GM19455 (cell line): Measurements from ENCODE around the gene AFAP1.

Experiments used
- ATAC-seq: cut with Tn5 transposase; IDR thresholded peaks from one replicate; pipeline ENCODE4 v1.9.1; 2021; ENCODE audit not compliant: unreplicated experiment

The AFAP1 gene

DNA sequence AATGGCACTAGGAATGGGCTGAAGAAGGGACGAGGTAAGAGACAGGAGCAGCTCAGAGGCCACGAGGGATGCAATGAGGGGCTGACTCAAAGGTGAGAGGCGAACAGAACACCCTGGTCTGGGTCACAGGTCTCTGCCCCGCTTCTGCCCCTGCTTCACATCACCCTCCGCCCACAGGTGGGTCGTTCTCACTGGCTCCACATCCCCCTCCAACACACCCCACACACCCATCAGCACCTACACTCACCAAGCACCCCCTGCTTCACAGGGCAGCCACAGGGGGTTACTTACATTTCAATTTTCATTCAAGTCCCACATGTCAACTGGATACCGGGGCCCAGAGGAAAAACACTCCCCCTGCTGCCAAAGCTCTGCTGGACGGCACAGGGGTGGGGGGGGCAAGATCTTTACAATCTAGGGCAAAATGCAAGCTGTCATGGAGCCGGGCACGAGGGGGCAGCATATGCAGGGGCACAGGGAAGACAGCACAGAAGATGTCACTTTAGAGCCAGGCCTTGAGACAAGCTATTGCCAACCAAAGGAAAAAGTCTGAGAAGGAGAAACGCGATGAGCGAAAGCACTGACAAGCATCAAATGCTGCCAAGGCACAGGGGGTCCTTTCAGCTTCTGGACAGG, 94.0 kb downstream of the AFAP1 start:
- no peak for ATAC-seq

DNA sequence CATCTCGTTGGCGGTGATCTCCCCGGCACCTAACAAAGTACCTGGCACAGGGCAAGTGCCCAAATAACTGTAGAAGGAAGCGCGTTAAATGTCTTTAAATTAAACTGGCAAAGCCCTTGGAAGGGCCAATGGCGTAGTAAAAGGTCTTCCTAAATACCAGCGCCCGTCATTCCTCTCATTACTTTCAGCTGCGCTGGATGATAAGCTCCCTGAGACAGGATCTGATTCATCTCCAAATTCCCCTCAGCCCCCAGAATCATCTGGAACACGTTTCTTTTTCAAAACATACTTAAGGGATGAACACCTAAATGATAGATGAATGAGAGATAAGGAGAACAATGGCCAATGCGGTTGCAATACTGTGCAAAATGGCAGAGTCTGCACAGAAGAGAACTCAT, 95.1 kb downstream of the AFAP1 start:
- ATAC-seq = no peak

DNA sequence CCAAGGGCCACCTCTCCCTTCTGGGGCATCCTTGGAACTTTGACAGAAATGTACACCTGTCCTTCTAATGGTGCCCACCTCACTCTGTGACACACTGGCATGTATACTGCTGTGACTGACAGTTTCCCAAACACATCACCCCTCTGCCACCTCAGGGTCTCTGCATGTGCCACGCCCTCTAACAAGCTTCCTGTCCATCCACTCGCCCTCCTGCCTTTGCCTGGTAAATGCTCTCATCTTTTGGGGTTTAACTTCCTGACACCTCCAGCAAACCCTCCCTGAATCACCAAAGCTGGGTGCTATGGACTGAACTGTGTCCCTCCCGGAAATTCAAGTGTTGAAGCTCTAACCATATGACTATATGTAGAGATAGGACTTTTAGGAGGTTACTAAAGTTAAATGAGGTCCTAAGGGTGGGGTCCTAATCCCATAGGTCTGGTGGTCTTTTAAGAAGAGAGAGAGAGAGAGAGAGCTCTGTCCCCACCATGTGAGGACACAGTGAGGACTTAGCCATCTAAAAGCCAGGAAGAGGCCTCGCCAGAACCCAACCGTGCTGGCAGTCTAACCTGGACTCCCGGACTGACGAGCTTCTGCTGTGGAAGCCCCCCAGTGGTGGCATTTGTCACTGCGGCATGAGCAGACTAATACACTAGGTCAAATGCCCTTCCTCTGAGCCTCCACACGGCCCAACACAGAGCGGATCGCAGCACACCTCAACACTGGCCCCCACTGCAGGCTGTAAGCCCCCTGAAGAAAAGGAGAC, 95.6 kb downstream of the AFAP1 start:
- no peak for ATAC-seq

DNA sequence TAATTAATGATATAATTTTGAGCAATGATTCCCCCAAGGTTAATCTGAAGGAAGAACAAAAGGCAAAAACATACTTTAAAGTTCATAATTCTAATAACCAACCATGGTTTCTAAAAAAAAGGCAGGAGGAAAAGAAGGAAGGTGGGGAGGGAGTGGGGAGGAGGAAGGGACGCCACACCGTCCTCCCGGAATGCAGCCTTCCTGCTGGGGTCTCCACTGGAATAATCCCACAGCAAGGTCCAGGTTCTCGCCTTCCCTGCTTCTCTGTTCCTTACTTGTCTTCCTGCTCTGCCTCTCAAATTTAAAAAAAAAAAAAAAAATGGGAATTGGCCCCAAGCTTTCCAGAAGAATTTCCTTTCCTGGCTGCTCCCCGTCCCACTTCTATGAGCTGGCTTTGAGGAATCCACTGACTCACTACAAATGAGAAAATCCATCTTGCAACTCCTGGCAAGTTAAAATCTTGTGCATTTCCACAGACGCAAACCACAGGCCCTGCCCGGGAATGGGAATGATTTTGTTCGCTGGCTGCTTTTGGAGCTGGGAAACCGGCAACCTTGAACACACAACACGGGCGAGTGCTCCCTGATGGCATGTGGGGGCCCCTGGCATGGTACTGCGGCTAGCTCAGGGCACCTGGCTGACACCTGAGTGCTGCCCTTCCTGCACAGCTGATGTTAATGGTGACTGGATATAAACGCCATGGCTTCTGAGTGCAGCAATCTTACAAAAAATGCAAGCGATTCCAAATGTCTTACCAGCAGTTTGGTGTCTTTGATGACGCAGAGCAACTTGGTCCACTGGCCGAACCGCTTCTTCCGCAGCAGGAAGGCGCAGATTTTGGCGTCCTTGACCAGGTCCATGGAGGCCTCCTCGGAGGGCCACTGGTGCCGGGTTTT, 97.0 kb downstream of the AFAP1 start:
- no peak for ATAC-seq

DNA sequence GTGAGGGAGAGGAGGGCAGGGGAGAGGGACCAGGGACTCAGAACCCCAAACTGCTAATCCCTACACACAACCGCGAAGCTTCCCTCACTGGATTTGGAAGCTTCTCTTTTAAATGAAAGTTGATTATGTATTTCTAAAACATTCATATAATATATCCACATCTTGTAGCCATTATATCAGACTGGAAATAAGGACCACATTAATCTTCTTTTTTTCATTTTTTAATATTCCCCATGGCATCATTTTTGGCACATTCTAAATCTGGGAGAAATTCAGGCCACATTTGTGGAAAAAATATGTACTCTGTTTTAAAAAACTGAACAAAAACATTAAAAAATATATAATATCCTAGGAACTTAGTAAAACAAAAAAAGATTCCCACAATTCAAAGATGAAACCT, 97.8 kb downstream of the AFAP1 start:
- no peak for ATAC-seq

DNA sequence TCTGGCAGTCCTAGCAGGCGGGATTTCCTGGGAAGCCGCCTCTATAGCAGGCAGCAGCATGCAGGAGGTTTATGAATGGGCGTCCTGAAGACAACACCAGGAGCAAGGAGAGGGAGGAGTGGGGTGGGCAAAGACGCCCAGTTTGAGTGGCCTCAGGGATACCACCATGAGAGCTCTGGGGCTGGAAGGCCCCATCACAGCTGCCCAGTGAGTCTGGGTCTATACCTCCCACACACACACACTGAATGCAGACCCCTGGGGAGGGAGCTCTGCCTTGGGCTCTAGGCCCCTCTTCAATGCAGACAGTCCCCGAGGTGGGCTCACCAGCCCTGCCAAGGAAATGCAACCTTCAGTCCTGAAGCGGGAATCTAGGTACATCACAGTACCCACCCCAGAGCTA, 98.6 kb downstream of the AFAP1 start:
- ATAC-seq = no peak

DNA sequence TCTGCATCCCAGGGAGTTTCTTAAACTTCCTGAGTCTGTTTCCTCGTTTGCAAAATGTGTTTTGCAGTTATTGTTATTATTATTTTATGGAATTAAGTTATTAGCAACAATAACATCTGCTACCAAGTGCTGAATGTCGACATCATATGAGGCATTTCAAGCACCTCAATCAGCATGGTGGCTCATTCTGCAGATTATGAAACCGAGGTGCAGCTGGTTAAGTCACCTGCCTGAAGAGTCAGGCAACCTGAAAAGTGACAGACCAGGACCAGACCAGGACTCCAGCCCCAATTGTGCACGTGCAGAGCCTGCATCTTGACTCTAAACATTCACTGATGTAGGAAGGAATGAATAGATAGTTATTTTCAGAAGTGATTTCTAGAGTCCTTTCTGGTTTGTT, 99.8 kb downstream of the AFAP1 start:
- no peak for ATAC-seq

DNA sequence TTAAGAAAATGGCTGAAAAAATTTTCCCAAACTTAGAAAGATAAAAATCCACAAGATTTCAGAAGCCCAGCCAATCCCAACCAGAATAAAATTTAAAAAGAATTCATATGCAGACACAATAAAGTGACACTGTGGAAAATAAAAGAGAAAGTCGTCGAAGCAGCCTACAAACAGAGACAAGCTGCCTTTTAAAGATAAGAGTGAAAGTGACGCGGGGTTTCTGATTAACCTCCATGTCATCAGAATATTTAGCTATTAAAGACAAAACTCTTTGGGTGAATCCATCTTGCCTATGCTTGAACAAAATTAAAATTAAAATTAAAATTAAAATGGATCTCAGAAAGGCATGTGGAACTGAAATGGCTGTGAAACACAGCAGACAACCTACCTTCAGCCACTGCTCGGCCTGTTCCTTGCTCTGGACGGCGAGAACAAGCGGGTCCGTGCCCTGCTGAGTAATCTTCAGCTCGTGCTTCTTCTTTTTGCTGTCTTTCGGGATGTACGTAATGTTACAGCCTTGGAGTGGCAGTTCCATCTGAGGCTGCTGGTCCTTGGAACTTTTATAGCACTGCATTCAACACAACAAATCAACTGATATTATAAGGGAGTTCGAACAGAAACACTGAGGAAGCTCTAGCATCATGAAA, 101.4 kb downstream of the AFAP1 start:
- ATAC-seq = no peak

DNA sequence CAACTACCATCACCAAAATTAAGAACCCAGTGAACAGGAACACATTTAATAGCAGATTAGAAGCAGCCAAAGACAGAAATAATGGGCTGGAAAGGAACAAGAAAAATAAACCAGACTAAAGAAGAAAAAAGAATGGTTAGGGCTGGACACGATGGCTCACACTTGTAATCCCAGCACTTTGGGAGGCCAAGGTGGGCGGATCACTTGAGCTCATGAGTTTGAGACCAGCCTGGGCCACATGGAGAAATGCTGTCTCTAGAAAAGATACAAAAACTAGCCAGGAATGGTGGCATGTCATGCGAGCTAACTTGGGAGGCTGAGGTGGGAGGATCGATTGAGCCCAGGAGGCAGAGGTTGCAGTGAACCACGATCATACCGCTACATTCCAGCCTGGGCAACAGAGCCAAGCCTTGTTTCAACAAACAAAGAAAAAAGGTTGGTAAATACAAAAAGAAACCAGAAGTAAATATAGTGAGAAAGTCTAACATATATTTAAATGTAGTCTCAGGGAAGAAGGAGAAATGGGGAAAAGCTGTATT, 102.0 kb downstream of the AFAP1 start:
- no peak for ATAC-seq

DNA sequence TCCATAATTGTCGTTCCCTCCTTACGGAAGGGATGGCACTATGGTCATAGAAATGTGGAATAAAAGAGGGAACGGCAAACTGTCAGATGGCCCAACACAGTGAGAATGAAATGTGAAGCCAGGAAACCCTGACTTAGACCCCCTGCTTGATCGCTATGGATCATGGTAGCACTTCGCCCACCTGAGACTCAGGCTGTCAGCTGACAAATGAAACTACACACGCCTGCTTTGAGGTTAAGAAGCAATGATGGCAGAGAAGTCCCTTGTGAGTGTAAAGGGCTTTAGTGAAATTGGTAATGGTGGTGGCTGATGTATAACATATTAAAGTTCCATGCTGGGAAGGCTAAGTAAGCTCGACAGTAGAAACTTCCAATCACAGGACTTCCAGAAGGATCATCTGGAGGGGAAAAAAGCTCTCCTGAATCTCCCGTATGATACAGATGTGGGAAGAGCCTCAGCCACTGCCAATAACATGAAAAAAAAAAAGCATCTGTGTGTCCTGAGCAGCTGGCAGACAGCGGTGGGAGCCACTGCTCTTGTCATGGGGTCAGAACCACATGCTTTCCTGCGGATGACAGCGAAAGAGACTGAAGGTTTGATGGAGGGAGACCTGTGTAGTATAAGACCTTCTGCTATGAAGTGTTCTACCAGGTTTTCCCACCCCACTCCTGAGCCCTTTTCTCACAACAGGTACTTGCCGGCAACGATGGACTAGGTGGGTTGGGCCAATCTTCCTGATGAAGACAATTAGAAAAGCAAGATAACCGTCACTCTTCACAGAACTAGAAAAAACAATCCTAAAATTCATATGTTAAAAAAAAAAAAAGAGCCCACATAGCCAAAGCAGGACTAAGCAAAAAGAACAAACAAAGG, 107.6 kb downstream of the AFAP1 start:
- no peak for ATAC-seq

DNA sequence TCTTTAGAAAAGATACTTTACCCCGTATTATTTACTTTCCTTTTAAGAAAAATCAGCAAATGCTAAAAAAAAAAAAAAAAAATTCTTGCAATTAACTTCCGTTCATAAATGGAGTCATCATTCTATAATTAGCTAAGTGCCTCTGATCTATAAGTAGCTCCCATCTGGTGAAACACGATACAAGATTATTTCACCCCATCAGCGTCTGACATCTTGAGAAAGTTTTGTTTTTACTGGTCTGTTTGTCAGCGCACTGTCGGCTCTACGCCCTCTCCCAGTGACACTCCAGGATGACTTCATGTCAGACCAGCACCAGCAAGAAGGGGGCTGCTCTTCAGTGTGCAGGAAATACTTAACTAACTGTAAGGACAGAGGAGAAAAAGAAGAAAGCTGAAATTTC, 108.3 kb downstream of the AFAP1 start:
- peak; percentile 66 for ATAC-seq

DNA sequence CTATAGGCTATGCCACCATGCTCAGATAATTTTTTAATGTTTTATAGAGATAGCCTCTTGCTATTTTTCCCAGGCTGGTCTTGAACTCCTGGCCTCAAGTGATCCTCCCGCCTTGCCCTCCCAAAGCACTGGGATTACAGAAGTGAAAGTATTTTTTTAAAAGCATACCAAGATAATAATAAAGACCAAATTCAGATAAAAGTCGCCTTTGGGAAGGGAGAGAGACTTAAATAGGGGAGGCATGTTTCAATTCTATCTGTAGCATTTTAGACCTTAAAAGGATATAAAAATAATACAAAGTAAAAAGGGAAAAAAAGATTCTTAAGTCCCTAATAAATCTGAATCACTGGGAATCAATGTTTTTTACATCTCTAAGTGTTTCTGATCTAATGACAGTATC, 108.9 kb downstream of the AFAP1 start:
- ATAC-seq = no peak

DNA sequence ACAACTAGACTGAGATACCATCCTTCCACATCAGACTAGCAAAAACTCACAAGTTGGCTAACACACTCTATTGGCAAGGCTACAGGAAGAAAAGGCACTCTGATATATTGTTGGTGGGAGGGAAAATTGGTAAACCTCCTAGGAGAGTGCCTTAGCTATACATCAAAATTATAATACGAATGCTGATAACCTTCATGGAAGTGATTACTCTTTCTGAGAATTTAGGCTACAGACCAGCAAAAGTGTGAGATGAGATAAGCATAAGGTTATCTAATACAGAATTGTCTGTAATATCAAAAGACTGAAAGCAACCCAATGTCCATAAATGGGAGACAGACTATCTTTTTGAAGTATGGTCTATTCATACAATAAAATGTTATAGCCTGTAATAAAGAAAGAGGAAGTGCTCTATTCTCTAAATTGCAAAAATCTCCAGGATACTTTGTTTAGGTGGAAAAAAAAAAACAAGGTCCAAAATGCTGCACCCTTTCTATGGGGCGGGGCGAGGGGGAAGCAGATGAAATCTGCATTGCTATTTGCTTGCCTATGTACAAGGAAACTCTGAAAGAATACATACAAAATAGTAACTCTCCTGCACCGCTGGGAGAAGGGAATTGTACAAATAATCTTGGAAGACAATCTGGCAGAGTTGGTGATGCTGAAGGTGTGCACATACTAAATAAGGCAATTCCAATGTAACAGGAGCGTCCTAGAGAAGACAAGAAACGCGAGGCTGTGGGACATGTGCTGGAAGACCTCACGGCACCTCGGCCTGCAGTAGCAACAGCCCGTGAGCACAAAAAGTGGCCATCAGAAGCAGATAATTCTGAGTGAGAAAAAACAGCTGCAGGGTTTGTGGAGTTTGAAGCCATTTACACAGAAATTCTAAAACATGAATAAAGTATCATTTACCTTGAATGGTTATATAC, 109.7 kb downstream of the AFAP1 start:
- ATAC-seq = no peak

DNA sequence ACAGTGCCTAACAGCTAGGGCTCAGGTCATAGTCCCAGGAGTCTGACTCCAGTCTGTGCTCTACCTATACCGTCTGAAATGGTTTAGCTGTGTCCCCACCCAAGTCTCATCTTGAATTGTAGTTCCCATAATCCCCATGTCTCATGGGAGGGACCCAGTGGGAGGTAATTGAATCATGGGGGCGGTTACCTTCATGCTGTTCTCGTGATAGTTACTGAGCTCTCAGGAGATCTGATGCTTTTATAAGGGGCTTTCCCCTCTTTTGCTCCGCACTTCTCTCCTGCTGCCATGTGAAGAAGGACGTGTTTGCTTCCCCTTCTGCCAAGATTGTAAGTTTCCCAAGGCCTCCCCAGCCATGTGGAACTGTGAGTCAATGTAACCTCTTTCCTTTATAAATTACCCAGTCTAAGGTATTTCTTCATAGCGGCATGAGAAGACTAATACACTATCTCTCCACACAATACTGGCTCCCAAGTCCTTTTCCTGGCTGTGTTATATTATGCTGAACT, 110.8 kb downstream of the AFAP1 start:
- no peak for ATAC-seq

DNA sequence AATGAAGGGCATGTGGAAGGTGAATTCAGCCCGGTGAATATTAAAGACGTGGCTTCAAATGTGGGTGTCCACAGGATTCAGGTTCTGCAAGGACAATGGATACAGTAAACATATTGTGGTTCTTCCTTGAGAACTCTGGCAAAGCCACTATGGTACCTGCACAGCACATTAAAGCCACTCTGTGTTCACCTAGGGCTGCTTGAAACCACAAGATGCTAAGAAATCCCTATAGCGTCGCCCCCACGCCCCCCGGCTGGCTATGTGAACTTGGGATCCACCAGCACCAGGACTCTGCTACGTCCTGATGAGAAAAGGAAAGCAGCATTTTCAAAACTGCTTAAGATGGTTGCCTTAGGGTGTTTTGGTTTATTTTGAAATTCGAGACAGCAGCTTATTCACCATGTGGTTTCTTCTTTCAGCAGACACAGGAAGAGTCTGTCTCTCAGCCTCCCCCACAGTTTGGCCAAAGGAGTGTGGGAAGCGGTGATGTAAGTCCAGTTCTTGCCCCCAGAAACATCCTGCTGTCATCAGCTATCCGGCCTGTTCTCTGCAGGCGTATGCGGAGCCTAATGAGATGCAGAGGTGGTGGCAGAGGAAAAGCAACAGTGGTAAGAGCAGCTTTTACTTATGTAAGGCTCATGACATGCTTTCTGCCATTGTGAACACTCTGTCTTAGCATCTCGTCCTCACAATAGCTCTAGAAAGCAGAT, 111.5 kb downstream of the AFAP1 start:
- ATAC-seq = no peak

DNA sequence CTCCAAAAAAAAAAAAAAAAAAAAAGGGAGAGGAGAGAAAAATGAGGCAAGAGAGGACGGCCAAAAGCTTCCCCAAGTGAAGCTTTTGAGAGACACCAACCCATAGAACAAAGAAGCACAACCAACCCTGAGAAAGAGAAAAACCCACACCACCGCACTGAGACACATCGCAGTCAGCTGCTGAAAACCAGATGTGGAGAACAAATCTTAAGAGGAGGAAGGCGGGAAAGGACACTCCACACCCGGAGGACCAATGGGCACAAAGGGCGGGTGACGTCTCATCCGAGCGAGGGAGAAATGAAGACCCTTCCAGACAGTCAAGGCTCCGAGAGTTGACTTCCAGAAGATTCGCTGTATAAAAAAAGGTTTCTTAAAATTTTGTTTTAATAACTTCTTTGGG, 112.1 kb downstream of the AFAP1 start:
- ATAC-seq = no peak

DNA sequence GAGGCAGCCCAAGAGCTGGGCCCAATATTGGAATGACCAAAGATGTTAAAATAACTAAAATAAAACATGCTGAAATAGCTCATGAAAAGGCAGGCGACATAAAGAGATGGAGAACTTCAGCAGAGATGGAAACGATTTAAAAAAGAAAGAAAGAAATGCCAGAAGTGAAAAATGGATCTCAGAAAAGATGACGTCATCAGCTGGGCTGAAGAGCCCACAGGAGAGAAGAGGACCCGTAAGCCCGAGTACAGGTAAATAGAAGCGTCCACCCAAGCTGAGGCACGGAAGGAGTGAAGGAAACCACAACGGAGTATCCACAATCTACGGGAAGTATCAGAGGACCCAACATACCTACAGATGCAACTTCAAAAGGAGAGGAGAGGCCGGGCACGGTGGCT, 112.8 kb downstream of the AFAP1 start:
- ATAC-seq = no peak

DNA sequence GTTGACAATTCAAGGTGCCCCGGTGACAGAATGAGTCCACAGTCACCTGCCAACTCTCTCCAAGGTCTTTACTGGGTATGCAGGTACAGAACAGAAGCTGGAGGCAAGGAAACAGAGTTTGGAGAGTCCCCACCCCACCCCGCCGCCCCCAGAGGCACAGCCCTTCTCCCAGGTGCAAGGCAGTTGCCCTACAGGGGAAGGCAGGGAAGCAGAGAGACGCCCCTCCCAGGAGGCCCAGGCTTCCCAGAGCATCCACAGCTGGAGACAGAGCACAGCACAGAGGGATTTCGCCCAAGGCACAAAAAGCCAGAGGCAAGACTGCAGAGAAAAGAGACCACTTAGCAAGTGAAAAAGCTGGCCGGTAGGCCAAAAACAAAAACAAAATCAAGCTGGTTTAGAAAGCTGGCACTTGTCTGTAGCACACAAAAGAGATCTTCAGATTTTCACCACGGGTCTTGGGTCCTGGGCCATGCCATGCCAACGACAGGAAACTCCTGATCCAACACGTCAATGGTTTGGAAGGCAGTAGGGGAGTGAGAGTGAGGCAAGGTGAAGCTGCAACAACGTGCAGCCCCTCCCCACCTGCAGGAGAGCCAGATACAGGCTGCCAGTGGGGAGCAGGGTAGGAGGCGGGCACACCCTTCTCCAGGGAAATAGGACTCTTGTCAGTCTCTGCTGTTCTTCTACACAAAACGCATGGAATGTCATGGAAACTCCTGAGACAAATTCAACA, 113.3 kb downstream of the AFAP1 start:
- ATAC-seq = no peak
